C4-2B (cell line): ENCODE results near the gene HCN1.
"Not testable (repeated sequence)": the region's sequence is repeated elsewhere in the genome, so short reads cannot be mapped to it uniquely, and the experiment has no call there.

Source experiments
- H3K27ac ChIP-seq: fragments of 450-650 bp; 2 replicates; pipeline ENCODE4 v1.5.1; 2017
- CTCF ChIP-seq: fragments of 450-650 bp; conservative IDR thresholded peaks from 2 replicates; pipeline ENCODE4 v1.5.1; 2017; ENCODE audit warnings: mild to moderate bottlenecking
- ZFX ChIP-seq: fragments of 450-650 bp; IDR thresholded peaks from 2 replicates; pipeline ENCODE4 v1.6.1; 2017

Gene HCN1

DNA sequence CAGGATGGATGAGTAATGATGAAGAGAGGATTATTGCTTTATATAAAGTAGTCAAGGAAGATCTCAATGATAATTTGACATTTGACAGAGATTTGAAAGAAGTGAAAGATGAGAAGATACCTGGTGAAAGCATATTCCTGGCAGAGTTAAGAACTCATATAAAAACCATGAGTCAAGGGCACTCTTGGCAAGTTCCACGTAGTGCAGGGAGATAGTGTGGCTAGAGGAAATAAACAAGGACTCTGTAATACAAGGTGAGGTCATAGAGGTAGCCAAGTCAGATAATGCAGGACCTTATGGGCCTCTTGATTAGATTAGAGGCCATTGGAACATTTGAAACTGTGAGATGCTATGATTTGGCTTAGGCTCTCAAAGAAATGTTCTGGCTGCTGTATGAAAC is 72.3 kb downstream of the HCN1 start:
- TF ChIP-seq CTCF (no peak), ZFX (no peak)
- H3K27ac ChIP-seq: no peak overlapping the region

GRCh38 chr5:45622365-45622764 is 73.8 kb downstream of the HCN1 start:
- no peak for TF ChIP-seq CTCF
- no peak for TF ChIP-seq ZFX
- no peak overlapping the region for H3K27ac ChIP-seq

DNA sequence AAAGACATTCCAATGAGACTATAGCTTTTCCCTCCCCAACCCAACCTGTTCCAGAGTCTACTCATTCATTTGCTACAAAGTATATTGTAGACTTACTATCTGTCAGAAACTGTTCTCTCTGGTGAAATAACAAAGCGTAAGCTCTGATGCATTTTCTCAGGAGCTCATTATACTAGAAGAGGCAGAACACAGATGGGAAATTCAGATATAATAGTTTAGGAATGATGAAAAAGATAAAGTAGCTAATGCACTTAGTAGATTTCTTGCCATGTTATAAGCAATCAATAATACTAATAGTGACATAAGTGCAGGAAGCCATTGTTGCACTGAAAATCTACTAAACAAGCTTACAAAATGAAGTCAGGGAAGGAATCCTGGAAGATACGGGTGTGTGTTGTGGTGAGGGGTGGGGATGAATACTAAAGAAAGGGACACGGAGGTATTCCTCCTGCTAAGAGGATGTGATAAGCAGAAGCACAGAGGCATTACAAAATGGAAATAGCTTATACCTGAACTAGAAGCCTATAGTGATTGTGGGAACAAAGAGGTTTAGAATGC is 78.2 kb downstream of the HCN1 start:
- H3K27ac ChIP-seq: no peak overlapping the region
- no peak for TF ChIP-seq CTCF
- TF ChIP-seq ZFX: no peak

- TF ChIP-seq ZFX (no peak), CTCF (no peak)
Measured at GRCh38 chr5:45609661-45610060, 86.5 kb downstream of the HCN1 start.

GRCh38 chr5:45604092-45604491 is 92.1 kb downstream of the HCN1 start:
- TF ChIP-seq CTCF (no peak), ZFX (no peak)
- no peak overlapping the region for H3K27ac ChIP-seq

More at GRCh38 chr5:45609661-45610060, 86.5 kb downstream of the HCN1 start:
- H3K27ac ChIP-seq: no peak overlapping the region

DNA sequence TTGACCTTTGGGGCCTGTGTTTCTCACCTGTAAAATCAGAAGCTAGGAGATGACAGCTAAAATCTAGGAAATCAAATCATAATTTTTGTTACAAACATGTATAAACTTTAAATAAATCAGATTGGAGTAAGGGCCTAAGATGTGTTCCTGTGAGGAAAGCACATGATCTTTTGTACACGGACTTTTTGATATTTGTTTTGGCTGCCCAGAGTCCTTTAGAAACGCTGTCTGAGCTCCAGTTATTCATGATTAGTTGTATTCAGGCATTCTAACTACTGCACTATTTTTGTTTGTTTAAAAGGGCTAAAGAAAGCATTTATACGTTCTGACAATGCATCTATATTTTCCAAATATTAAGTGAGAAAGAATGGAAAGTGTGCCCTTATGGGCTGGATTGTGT is 94.8 kb downstream of the HCN1 start:
- TF ChIP-seq CTCF: no peak
- no peak for TF ChIP-seq ZFX

DNA sequence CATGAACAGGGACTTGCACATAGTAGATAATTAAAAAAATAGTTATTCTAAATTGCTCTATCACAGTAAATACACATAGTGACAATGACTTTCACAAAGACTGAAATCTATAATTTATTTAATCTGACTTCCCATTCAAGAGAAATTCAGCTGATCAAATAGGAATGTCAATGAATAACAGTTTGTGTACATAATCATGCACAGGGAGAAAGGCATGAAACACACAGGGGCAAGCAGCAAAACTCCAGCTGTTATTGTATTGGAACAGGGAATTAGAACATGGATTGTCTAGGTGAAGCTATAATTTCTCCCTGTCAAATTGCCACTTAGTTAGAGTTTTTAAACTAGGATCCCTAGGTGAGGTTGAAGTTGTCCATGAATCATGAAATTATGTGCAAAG is 99.9 kb downstream of the HCN1 start:
- no peak for TF ChIP-seq ZFX
- TF ChIP-seq CTCF: no peak
- no peak overlapping the region for H3K27ac ChIP-seq

More for the DNA sequence above, 94.8 kb downstream of the HCN1 start:
- no peak overlapping the region for H3K27ac ChIP-seq

GRCh38 chr5:45586001-45586400 is 110.2 kb downstream of the HCN1 start:
- H3K27ac ChIP-seq: not testable (repeated sequence)
